K562 (cell line): ENCODE results near the gene RNFT2. TPM values are rescaled to one million over a fixed set of nuclear protein-coding genes. Genes with fewer than 3 reads are reported as not detected.

Experiments
- AFF4 ChIP-seq: sonication (generic); formaldehyde crosslinking; IDR thresholded peaks from 2 replicates; pipeline ENCODE4 v1.8.0; 2023; ENCODE audit warnings: mild to moderate bottlenecking, missing genetic modification reagents
- RNF219 ChIP-seq: fragments of 250-450 bp; sonication (Bioruptor Pico); IDR thresholded peaks from 2 replicates; pipeline ENCODE4 v1.5.0; 2022; ENCODE audit warnings: mild to moderate bottlenecking
- SIN3A ChIP-seq, 2 experiments: fragments of 150-350 bp in 1 of 2; IDR thresholded peaks; 2 replicates each; pipeline ENCODE4 v1.6.1; 2011 to 2016; ENCODE audit warnings: borderline replicate concordance in 2 of 2, low read depth in 2 of 2, low read length in 2 of 2, mild to moderate bottlenecking in 2 of 2, moderate library complexity in 2 of 2; ENCODE audit not compliant: control insufficient read depth in 1 of 2
- SPI1 ChIP-seq: IDR thresholded peaks from 2 replicates; pipeline ENCODE4 v1.6.1; 2011; ENCODE audit warnings: low read depth, low read length, control low read depth, borderline replicate concordance
- ZNF232 ChIP-seq: sonication (generic); formaldehyde crosslinking; IDR thresholded peaks from 2 replicates; pipeline ENCODE4 v1.8.0; 2022; ENCODE audit warnings: mild to moderate bottlenecking, missing genetic modification reagents
- ZNF277 ChIP-seq: fragments of 250-450 bp; sonication (Bioruptor Pico); IDR thresholded peaks from 2 replicates; pipeline ENCODE4 v1.8.0; 2022; ENCODE audit warnings: inconsistent platforms, mild to moderate bottlenecking, moderate library complexity, borderline replicate concordance
- polyA plus RNA-seq, 8 experiments: library from polyadenylated mRNA; depleted of rRNA in 4 of 8; stranded (reverse) in 5 of 8; unstranded in 3 of 8; fragments of >200 nt; fragmentation: Nextera tagmentation in 2 of 8; fragmentation: Illumina TruSeq in 1 of 8; extraction: Ambion mirVana in 2 of 8; extraction: Trizol in 1 of 8; gene quantifications; 2 replicates each; pipeline versions ENCODE4 v1.2.1 to v1.2.3, GENCODE V29; 2011 to 2014; ENCODE audit warnings: inconsistent platforms in 1 of 8, missing spikeins in 1 of 8
- total RNA-seq, 7 experiments: library from RNA; depleted of rRNA in 6 of 7; stranded (reverse); fragments of >200 nt in 6 of 7; fragmentation: Illumina TruSeq in 2 of 7; extraction: Trizol in 2 of 7; gene quantifications; 2 replicates each; pipeline versions ENCODE4 v1.2.1 to v1.2.3, GENCODE V29; 2011 to 2021; ENCODE audit warnings: low replicate concordance in 1 of 7

Gene RNFT2
- total and polyA plus RNA-seq, 9 of the 15 experiments (the other 6 are each of a cell fraction or from before 2014, with no cell fraction given): 3.6 to 26.3 (median 9.5) TPM

DNA sequence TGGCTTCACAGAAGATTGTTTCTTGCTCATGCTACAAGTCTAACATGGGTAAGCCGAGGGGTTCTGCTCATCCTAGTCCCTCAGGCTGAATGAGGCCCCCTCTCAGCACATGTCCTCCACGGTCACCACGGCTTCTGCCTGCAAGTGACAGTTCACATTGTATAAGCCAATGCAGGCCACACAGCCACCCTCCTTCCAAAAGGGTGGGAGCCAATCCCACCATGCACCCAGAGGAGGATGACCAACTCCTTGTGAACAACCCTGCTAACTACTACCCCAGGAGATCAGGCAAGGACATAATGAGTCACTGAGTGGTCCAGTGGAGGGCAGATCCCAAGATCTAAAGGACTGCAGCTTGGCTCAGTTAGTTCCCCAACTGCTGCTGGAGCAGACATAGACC lies 6.3 kb upstream of the RNFT2 start (continued):
- TF ChIP-seq RNF219 (CRISPR knock-in tag): no peak
- no peak for TF ChIP-seq SIN3A (IDR thresholded peaks at IDR 0.05; ENCODE audit: borderline replicate concordance in 2 of 2, control insufficient read depth in 1 of 2, low read depth in 2 of 2, low read length in 2 of 2)
- no peak for TF ChIP-seq SPI1
- no peak for TF ChIP-seq ZNF232 (CRISPR knock-in tag)
- no peak for TF ChIP-seq AFF4 (CRISPR knock-in tag)
- no peak for TF ChIP-seq ZNF277 (CRISPR knock-in tag)
